Small intestine (tissue), 7 donors: ENCODE results near the gene ZCCHC3. TPM values are rescaled to one million over a fixed set of nuclear protein-coding genes. Genes with fewer than 3 reads are reported as not detected.

Source experiments
- DNase-seq, 2 donors: peaks; one replicate each; pipeline versions ENCODE4 v3.0.0 to v3.0.0-alpha.2; 2013
- FAIRE-seq: peaks from 2 replicates; lab custom pipeline; 2012; peaks lifted over from hg19 to GRCh38; lab: Jason Lieb, UNC
- H3K27ac ChIP-seq, 3 donors: one replicate each; pipeline ENCODE4 v1.5.1; 2013; ENCODE audit warnings: low read length in 2 of 3, mild to moderate bottlenecking in 2 of 3, control low read depth in 1 of 3, inconsistent platforms in 1 of 3, low read depth in 1 of 3, moderate library complexity in 1 of 3
- H3K27me3 ChIP-seq, 3 donors: one replicate each; pipeline ENCODE4 v1.6.1; 2013; ENCODE audit warnings: low read length in 3 of 3, inconsistent platforms in 1 of 3; ENCODE audit not compliant: control insufficient read depth in 3 of 3, insufficient read depth in 3 of 3
- H3K36me3 ChIP-seq, 3 donors: one replicate each; pipeline ENCODE4 v1.6.1; 2013; ENCODE audit warnings: low read length in 3 of 3, inconsistent platforms in 1 of 3, low read depth in 1 of 3, mild to moderate bottlenecking in 1 of 3, moderate library complexity in 1 of 3; ENCODE audit not compliant: control insufficient read depth in 3 of 3, insufficient read depth in 2 of 3
- H3K4me1 ChIP-seq, 3 donors: one replicate each; pipeline ENCODE4 v1.6.1; 2013; ENCODE audit warnings: low read length in 2 of 3, inconsistent platforms in 1 of 3, low read depth in 1 of 3, mild to moderate bottlenecking in 1 of 3, moderate library complexity in 1 of 3; ENCODE audit not compliant: control insufficient read depth in 3 of 3, insufficient read depth in 2 of 3
- H3K4me3 ChIP-seq, 3 donors: one replicate each; pipeline ENCODE4 v1.5.1; 2013; ENCODE audit warnings: low read length in 3 of 3, control low read depth in 1 of 3, inconsistent platforms in 1 of 3, low read depth in 1 of 3, mild to moderate bottlenecking in 1 of 3, moderate library complexity in 1 of 3
- H3K9me3 ChIP-seq, 2 donors: one replicate each; pipeline ENCODE4 v1.6.1; 2013; ENCODE audit warnings: low read depth in 1 of 2, low read length in 1 of 2; ENCODE audit not compliant: control insufficient read depth in 2 of 2, insufficient read depth in 1 of 2
- WGBS, 3 donors: extraction: QIAGEN DNeasy Blood & Tissue Kit; methylation state at CpG; one replicate each; pipeline ENCODE4 v1.1.7; 2013; 5-methylcytosine and 5-hydroxymethylcytosine counted together
- polyA plus RNA-seq, 4 donors: library from polyadenylated mRNA; stranded (reverse) in 3 of 4; unstranded in 1 of 4; fragments of 200-250 nt in 3 of 4; fragments of 120-200 nt in 1 of 4; gene quantifications; one replicate each; pipeline versions ENCODE4 v1.2.1 to v1.2.3, GENCODE V29; 2013
- donor health status: healthy with polysubstance abuse.
- donor health status: control.
- donor health status: control.
- donor health status: Bipolar disorder and iron deficiency.
- donor health status: healthy.

Gene ZCCHC3
- polyA plus RNA-seq, 4 donors = 8.9 to 27.0 (median 12.3) TPM

GRCh38 chr20:312866-313265, 15.5 kb downstream of the ZCCHC3 start:
- Histone ChIP-seq H3K4me1 (no peaks in the 10 kb centered on the region), H3K4me3 (no peak overlapping the region), H3K36me3 (peaks cover 0 to 6% (median 0%) of the 10 kb centered on the region in 3 donors), H3K27ac (no peak overlapping the region), H3K27me3 (no peaks in the 10 kb centered on the region), H3K9me3 (no peaks in the 10 kb centered on the region)
- WGBS, 3 donors = 26 to 56% (median 48%) methylated on average over 1 of the region's 1 CpG
- DNase-seq (no peak), FAIRE-seq (no peak)

DNA sequence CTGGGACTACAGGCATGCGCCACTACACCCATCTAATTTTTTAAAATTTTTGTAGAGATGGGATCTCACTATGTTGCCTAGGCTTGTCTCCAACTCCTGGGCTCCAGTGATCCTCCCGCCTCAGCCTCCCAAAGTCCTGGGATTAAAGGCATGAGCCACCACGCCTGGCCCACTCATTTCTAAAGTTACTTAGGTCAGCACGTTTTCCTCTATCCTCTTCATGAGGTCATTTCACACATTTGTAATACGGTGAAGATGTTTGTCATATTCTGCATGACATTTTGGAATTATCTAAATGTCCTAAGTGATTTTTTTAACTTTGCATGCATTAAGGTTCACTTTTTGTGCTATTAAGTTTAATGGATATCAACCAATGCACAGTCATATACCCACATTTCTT, 16.0 kb downstream of the ZCCHC3 start:
- Histone ChIP-seq H3K4me1 (no peaks in the 10 kb centered on the region), H3K4me3 (no peak overlapping the region), H3K9me3 (no peaks in the 10 kb centered on the region), H3K27me3 (no peaks in the 10 kb centered on the region), H3K27ac (no peak overlapping the region), H3K36me3 (peaks cover 0 to 9% (median 0%) of the 10 kb centered on the region in 3 donors)
- no peak for DNase-seq
- 81 to 91% (median 82%) methylated on average over 5 of the region's 5 CpGs for WGBS, 3 donors
- FAIRE-seq = no peak

GRCh38 chr20:313948-314347, 16.6 kb downstream of the ZCCHC3 start:
- DNase-seq = no peak
- FAIRE-seq = no peak

GRCh38 chr20:316316-317068, 19.1 kb downstream of the ZCCHC3 start:
- WGBS, 3 donors = 87 to 98% (median 91%) methylated on average over 2 of the region's 2 CpGs
- Histone ChIP-seq H3K36me3 (peaks cover 0 to 12% (median 0%) of the 10 kb centered on the region in 3 donors), H3K9me3 (no peaks in the 10 kb centered on the region), H3K27ac (no peak overlapping the region), H3K27me3 (no peaks in the 10 kb centered on the region), H3K4me1 (no peaks in the 10 kb centered on the region), H3K4me3 (no peak overlapping the region)
- no peak for DNase-seq
- no peak for FAIRE-seq

More at GRCh38 chr20:313948-314347, 16.6 kb downstream of the ZCCHC3 start:
- no peak overlapping the region for H3K4me3 ChIP-seq
- H3K36me3 ChIP-seq = peaks cover 0 to 9% (median 0%) of the 10 kb centered on the region in 3 donors
- H3K9me3 ChIP-seq = no peaks in the 10 kb centered on the region
- H3K27me3 ChIP-seq = no peaks in the 10 kb centered on the region
- no peak overlapping the region for H3K27ac ChIP-seq
- no peaks in the 10 kb centered on the region for H3K4me1 ChIP-seq

DNA sequence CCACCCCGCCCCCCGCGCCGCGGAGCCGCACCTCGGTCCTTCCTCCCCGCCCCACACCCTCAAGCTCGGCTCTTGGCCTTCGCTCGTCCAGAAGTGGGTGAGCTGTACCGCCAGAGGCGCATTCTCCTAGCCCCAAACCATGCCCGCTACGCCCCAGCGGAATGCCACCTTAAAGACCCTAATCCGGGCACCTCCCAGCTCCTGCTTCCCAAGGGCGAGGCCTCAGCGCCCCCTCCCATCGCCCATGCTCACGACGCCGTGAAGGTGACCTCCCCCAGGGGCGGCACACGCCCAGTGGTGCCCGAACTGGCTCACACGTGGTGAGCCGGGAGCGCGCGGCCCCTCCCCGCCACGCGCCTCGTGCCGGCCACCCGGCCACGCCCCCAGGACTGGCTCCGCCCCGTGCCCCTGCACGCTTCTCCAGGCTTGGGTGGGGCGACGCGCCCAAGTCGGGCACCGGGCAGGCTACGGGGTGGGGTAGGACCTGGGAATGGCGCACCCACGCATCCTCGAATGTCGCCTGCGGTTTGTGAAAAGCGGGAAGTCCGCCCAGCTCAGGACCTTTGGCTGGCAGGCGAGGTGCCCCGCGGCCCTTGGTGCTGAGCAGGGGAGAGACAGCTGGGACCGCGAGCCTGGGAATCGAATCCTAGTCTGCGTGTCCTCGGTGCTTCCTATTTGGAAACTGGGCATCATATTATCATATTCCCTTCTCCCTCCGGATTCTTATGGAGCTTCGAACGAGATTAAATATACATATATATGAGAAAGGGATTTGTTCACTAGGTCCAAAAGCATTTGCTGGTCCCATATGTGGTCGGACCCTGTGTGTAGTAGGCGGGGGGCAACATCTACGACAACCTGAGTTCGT, 27.0 kb downstream of the ZCCHC3 start:
- no peaks in the 10 kb centered on the region for H3K9me3 ChIP-seq
- H3K27me3 ChIP-seq = no peaks in the 10 kb centered on the region
- peak; percentile 91 to 96 for DNase-seq
- H3K36me3 ChIP-seq = peaks cover 0 to 15% (median 0%) of the 10 kb centered on the region in 3 donors
- H3K27ac ChIP-seq = peak overlapping the region; percentile 63 to 99 (median 92)
- WGBS, 3 donors = 0 to 1% (median 1%) methylated on average over 41 to 69 of the region's 69 CpGs
- H3K4me1 ChIP-seq = peaks cover 0 to 15% (median 3%) of the 10 kb centered on the region in 3 donors
- peak overlapping the region; percentile 48 to 88 (median 77) for H3K4me3 ChIP-seq
- no peak for FAIRE-seq

- peak within 1 kb of the TSS; percentile 60 to 88 (median 77) for H3K4me3 ChIP-seq
- WGBS, 3 donors = 0 to 1% (median 1%) methylated on average over 53 to 106 of the region's 106 CpGs
- peaks cover 0 to 22% (median 0%) of the 10 kb centered on the region in 3 donors for H3K36me3 ChIP-seq
- peaks cover 0 to 17% (median 3%) of the 10 kb centered on the region in 3 donors for H3K4me1 ChIP-seq
- peak within 1 kb of the TSS; percentile 63 to 99 (median 92) for H3K27ac ChIP-seq
- FAIRE-seq (no peak), DNase-seq (peak; percentile 91 to 98)
- no peaks in the 10 kb centered on the region for H3K27me3 ChIP-seq
- no peaks in the 10 kb centered on the region for H3K9me3 ChIP-seq
Observed at GRCh38 chr20:325045-325888, 27.9 kb downstream of the ZCCHC3 start, which contains the start of gene SOX12. TSS of gene SOX12 (plus strand) at chr20:325552. CDS start at chr20:325925, 373 bp downstream.

GRCh38 chr20:325889-326644, 28.7 kb downstream of the ZCCHC3 start:
- no peaks in the 10 kb centered on the region for H3K27me3 ChIP-seq
- 0 to 1% (median 1%) methylated on average over 54 to 103 of the region's 103 CpGs for WGBS, 3 donors
- DNase-seq (peak; percentile 34 to 83), FAIRE-seq (no peak)
- H3K36me3 ChIP-seq = peaks cover 0 to 23% (median 0%) of the 10 kb centered on the region in 3 donors
- peak overlapping the region; percentile 60 to 77 (median 74) for H3K4me3 ChIP-seq
- H3K4me1 ChIP-seq = peaks cover 0 to 20% (median 3%) of the 10 kb centered on the region in 3 donors
- H3K27ac ChIP-seq = peak overlapping the region; percentile 14 to 92 (median 82)
- H3K9me3 ChIP-seq = no peaks in the 10 kb centered on the region
